ENCODE measurements around the gene WDR18.

WDR18 gene

GRCh38 chr19:1032264-1032867 lies 48.2 kb downstream of the WDR18 start:
- no peak for TF ChIP-seq CTCF (IDR thresholded peaks at IDR 0.05; ENCODE audit: extremely low read depth, insufficient read depth, missing control alignments)
- in situ Hi-C loops (cut with MboI; ENCODE audit: low pct_unique_long_range_greater_than_20kb, low sequenced_read_pairs, unreplicated experiment): no loop called here
- DNase-seq (ENCODE audit: low spot score): no peak

GRCh38 chr19:1035998-1036621 lies 52.0 kb downstream of the WDR18 start:
- no peak for DNase-seq (ENCODE audit: low spot score)
- TF ChIP-seq CTCF (IDR thresholded peaks at IDR 0.05; ENCODE audit: extremely low read depth, insufficient read depth, missing control alignments): no peak
- in situ Hi-C loops (cut with MboI; ENCODE audit: low pct_unique_long_range_greater_than_20kb, low sequenced_read_pairs, unreplicated experiment): no loop called here

DNA sequence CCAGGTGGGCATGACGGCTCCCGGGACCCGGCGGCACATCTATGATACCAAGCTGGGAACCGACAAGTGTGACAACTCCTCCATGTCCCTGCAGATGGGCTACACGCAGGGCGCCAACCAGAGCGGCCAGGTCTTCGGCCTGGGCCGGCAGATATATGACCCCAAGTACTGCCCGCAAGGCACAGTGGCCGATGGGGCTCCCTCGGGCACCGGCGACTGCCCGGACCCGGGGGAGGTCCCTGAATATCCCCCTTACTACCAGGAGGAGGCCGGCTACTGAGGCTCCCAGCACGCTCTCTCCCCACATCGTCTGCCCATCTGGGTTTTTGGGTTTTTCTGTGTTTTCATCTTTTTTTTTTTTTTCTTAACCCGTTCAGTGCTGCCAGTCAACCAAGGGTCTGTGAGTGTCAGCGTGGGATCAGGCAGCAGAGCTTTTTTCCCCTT lies 53.5 kb downstream of the WDR18 start:
- DNase-seq (ENCODE audit: low spot score): no peak
- in situ Hi-C loops (cut with MboI; ENCODE audit: low pct_unique_long_range_greater_than_20kb, low sequenced_read_pairs, unreplicated experiment): no loop called here
- TF ChIP-seq CTCF (IDR thresholded peaks at IDR 0.05; ENCODE audit: extremely low read depth, insufficient read depth, missing control alignments): no peak

- in situ Hi-C loops (cut with MboI; ENCODE audit: low pct_unique_long_range_greater_than_20kb, low sequenced_read_pairs, unreplicated experiment): no loop called here
- no peak for DNase-seq (ENCODE audit: low spot score)
- TF ChIP-seq CTCF (IDR thresholded peaks at IDR 0.05; ENCODE audit: extremely low read depth, insufficient read depth, missing control alignments): no peak
These were observed 55.0 kb downstream of the WDR18 start for GRCh38 chr19:1038978-1039645.

GRCh38 chr19:1039646-1040475 lies 55.7 kb downstream of the WDR18 start, which contains the start of gene ABCA7:
Gene ABCA7 (plus strand): TSS chr19:1040107. CDS start chr19:1041362, 1,255 bp downstream.
- in situ Hi-C loops (cut with MboI; ENCODE audit: low pct_unique_long_range_greater_than_20kb, low sequenced_read_pairs, unreplicated experiment): no loop called here
- TF ChIP-seq CTCF (IDR thresholded peaks at IDR 0.05; ENCODE audit: extremely low read depth, insufficient read depth, missing control alignments): no peak
- peak; percentile 97 for DNase-seq (ENCODE audit: low spot score)

Data from GM13977 (cell line).